GM21786 (cell line): ENCODE results near the gene QPRT.
"Not testable (repeated sequence)": the region's sequence is repeated elsewhere in the genome, so short reads cannot be mapped to it uniquely, and the experiment has no call there.

ENCODE experiments used
- ATAC-seq: cut with Tn5 transposase; IDR thresholded peaks from one replicate; pipeline ENCODE4 v1.9.1; 2021; ENCODE audit not compliant: unreplicated experiment

QPRT gene

DNA sequence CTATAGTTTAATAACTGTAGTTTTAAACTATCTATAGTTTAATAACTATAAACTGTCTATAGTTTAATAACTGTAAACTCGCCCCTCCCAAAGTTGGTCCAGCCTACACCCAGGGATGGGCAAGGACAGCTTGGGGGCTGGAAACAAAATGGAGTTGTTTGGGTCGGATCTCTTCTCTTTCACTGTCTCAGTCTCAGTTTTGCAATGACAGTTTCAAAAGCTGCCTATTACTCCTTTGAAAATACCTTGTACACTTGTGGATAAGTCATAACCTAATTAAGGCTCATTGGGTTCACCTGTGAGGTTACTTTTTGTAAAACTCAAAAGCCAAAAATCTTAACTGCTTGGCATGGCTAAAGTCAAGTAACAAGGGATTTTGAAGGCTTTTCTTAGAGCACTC, 35.4 kb downstream of the QPRT start:
- ATAC-seq = no peak

DNA sequence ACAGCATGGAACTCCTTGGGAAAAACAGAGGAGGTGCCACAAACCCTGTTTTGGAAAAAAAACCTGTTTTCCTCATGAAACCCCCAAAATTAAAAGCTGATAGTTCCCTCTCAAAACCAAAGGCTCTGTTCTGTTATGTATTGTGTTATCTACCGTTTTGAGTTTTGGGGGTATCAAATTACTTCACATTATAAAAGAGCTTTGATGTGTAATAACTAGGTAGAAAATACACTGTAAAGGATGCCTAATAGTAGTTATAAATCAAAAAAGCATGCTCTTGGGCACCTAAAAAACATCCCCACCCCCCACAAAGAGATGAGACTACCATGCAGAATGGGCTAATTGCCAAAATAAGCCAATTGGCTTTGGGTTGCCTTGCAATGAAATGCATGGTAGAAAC, 36.0 kb downstream of the QPRT start:
- ATAC-seq = no peak

DNA sequence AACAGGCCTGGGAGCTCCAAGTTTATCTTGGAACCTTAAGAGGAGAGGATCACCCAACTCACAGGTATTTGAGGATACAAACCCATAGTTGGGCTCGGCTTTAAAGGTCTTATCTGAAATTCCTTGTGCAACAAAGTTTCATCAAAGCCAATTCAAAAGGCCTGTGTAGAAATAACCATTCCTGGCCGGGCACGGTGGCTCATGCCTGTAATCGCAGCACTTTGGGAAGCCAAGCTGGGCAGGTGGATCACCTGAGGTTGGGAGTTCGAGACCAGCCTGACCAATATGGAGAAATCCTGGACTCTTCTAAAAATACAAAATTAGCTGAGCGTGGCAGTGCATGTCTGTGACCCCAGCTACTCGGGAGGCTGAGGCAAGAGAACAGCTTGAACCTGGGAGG, 38.1 kb downstream of the QPRT start:
- ATAC-seq = no peak

DNA sequence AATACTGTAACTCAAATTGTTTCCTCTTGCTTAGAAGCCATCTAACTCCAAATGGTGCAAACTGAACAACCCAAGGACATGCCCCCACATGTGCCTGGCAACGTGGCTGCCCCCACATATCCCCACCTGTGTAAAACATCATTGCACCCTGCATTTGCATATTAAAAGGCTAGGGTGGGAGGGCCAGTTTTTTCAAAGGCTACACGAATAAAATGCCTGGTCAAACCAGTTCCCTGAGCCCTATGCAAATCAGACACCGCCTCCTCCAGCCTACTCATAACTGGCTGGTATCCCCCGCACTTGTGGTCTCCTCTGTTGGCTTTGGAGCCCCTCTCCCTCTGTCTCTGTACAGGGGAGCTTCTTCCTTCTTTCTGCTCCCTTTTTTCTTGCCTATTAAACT, 40.1 kb downstream of the QPRT start:
- ATAC-seq = no peak

DNA sequence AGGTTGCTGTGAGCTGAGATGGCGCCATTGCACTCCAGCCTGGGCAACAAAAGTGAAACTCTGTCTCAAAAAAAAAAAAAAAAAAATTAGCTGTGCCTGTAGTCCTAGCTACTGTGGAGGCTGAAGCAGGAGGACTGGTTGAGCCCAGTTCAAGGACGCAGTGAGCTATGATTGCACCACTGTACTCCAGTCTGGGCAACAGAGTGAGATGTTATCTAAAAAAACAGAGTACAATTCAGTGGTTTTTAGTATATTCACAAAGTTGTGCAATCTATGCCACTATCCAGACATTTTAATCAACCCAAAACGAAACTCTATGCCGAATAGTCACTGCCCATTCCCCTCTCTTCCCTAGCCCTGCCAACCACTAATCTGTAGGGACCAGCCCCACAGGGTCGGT, 41.7 kb downstream of the QPRT start:
- no peak for ATAC-seq

DNA sequence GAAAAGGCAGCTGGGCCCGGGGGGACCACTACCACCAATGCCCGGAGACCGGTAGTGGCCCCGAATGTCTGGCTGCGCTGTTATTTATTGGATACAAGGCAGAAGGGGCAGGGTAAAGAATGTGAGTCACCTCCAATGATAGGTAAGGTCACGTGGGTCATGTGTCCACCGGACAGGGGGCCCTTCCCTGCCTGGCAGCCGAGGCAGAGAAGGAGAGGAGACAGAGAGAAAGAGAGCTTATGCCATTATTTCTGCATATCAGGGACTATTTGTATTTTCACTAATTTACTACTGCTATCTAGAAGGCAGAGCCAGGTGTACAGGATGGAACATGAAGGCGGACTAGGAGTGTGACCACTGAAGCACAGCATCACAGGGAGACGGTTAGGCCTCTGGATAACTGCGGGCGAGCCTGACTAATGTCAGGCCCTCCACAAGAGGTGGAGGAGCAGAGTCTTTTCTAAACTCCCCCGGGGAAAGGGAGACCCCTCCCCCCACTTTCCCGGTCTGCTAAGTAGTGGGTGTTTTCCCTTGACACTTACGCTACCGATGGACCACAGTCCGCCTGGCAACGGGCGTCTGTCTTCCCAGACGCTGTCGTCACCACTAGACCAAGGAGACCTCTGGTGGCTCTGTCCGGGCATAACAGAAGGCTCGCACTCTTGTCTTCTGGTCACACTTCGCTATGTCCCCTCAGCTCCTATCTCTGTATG, 42.3 kb downstream of the QPRT start:
- ATAC-seq = not testable (repeated sequence)

DNA sequence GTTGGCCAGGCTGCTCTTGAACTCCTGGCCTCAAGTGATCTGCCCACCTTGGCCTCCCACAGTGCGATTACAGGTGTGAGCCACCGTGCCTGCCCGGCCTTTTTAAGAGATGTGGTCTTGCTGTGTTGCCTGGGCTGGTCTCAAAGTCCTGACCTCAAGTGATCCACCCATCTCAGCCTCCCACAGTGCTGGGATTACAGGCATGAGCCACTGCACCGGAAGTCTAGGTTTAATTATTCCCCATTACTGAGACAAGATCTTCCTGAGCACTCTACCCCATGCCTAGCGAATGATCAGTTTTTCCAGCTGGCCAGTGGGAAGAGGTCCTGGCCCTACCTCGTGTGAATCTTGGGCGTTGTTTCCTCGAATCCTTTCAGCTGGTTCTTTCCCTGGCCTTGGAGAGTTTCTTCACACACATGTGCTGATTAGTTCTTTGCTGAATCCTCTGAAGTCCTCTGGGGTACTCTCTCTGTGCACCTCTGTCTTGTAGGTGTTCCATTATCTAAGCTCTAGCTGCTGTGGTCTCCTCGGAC, 47.9 kb downstream of the QPRT start:
- ATAC-seq = no peak

DNA sequence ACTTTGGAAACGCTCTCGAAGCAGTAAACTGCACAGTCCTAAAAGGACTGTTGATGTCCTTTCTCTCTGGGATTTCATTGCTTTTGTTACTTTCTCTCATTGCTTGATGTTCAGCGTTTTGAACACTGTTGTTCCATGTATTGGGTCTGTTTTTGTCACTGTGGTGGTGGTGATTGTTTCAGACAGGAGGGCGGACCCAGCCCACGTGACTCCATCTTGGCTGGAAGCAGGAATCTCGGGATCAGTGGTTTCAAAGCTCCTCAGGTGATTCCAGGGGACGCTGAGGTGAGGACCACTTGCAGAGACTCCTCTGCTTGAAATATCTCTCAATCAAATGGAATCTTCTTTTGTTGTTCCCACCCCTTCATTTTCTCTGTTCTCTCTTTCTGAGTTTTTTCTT, 48.5 kb downstream of the QPRT start:
- no peak for ATAC-seq

DNA sequence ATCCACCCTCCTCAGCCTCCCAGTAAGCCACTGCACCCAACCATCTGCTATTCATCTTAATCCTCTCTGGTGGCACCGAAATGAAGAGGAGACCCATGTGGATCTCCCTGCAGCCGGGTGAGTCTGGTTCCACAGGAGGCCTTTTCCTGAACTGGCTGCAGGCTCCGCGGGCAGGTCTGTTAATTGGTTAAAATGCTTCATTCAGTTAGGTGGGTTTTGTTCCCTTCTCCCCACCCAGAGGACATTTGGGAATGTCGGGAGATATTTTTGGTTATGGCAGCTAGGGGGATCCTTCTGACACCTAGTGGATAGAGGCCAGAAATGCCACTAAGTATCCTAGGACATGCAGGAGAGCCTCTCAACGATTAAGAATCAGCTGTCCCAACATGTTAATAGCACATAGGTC, 50.1 kb downstream of the QPRT start:
- no peak for ATAC-seq

DNA sequence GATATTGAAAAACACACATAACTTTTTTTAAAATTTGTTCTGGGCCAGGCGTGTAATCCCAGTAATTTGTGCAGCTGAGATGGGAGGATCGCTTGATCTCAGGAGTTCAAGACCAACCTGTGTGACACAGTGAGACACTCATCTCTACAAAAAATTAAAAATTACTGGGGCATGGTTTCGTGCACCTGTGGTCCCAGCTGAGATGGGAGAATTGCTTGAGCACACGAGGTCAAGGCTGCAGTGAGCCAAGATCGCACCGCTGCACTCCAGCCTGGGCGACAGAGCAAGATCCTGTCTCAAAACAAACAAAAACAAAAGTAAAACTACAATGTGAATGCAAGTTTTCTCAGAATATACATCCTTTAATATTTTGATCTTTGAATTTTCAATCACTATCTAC, 51.7 kb downstream of the QPRT start:
- ATAC-seq = no peak

DNA sequence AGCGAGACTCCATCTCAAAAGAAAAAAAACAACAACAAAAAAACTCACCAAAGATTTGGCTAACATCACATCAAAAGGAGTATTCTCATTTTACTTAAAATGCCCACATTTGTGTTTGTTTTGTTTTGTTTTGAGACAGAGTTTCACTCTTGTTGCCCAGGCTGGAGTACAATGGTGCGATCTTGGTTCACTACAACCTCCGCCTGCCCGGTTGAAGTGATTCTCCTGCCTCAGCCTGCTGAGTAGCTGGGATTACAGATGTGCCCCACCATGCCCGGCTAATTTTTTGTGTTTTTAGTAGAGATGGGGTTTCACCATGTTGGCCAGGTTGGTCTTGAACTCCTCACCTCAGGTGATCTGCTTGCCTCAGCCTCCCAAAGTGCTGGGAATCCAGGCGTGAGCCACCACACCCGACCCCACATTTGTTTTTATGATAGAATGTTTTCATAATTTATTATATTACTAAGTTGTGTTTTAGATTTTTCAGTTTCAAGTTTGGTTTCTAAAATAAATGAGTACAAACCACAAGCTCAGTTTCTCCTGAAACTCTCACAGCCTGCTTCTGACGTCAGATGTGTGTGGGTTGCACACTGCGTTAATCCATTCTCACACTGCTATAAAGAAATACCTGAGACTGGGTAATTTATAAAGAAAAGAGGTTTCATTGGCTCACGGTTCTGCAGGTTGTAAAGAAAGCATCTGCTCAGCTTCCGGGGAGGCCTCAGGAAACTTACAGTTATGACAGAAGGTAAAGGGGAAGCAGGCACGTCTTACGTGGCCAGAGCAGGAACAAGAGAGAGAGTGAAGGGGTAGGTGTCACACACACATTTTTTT, 53.0 kb downstream of the QPRT start:
- ATAC-seq = not testable (repeated sequence)

DNA sequence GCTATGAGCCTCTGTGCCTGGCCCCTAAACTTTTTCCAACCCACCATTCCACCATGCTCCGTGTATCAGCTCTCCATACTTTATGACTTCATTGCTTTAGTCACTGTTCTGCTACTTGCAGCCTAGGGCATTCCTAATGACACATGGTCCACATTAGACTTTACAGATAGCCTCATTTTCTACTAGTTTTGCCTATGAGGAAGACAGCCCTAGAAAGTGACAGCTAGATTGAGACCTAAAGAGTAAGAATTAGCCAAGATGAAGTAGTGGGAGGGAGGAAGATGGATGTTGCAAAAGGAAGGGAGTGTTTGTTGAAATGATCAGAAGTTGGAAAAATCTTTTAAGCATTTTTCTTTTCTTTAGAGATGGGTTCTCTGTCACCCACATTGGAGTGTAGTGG, 55.8 kb downstream of the QPRT start:
- no peak for ATAC-seq

DNA sequence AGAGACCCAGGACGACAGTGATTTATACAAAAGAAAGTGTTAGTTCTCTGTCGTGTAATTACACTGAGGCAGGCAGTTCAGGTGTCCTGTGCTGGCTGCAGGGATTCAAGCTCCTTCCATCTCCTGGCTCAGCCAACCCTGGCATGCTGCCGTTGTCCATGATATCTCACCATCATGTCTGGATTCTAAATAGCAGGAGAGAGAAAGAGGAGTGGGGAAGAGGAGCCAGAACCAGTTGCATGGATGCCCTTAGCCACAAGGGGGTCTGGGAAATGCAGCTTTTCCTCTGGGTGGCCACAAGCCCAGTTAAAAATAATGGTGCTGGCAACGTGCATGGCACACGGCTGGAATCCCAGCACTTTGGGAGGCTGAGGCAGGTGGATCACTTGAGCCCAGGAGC, 57.1 kb downstream of the QPRT start:
- ATAC-seq = no peak

DNA sequence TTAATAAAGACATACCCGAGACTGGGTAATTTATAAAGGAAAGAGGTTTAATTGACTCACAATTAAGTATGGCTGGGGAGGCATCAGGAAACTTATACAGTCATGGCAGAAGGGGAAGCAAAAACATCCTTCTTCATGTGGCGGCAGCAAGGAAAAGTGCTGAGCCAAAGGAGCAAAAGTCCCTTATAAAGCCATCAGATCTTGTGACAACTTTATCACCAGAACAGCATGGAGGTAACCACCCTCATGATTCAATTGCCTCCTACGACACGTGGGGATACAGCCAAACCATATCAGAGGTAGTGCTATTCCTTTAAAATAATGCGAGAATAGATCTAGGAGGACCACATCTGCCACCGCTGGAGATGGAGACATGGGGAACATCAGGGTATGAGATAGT, 57.8 kb downstream of the QPRT start:
- ATAC-seq = no peak

DNA sequence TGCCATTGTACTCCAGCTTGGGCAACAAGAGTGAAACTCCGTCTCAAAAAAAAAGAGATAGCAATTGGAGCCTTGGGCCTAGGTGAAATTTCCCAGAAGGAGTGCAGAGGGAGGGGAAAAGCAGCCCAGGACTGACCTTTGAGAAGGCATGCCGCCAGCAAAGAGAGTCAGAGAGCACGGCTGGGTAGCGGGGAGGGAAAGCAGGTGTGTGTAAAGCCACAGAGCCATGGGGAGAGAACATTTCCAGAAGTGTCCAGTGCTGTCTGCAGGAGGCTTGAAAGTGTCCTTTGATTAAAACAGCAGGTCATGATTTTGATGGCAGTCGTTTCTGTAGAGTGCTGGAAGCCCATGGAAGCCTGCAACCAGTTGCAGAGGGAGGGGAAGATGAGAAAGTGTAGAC, 58.7 kb downstream of the QPRT start:
- ATAC-seq = no peak

DNA sequence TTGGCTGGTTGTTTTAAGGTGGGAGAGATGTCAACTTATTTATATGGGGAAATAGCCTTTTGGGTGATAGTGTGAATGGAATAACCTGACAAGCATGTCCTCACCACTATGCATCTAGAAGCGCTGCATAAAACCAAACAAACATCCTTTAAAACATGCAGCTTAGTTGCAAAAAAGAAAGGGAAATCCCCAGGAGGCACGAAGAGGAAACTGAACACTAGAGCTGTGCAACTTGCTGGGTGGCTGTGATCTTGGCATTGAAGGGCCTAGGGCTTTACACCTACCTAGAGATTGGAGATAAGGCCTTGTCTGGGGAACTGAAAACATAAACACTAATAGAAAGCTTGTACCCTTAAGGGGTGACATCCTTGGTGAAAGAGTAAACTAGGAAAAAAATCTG, 59.5 kb downstream of the QPRT start:
- ATAC-seq = no peak

DNA sequence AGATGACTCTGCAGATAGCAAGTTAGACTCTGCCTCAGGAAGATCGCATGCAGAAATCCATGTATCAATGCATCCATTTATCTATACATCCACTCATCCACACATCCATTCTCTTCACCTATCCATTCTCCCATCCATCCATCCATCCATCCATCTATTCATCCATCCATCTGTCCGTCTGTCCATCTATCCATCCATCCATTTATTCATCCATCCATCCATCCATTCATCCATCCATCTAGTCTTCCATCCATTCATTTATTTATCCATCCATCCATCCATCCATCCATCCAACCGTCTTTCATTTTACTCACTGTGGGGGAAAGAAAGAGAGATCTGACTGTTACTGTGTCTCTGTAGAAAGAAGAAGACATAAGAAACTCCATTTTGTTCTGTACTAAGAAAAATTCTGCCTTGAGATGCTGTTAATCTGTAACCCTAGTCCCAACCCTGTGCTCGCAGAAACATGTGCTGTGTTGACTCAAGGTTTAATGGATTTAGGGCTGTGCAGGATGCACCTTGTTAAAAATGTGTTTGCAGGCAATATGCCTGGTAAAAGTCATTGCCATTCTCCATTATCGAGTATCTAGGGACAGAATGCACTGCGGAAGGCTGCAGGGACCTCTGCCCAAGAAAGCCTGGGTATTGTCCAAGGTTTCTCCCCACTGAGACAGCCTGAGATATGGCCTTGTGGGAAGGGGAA, 61.1 kb downstream of the QPRT start:
- ATAC-seq = not testable (repeated sequence)

DNA sequence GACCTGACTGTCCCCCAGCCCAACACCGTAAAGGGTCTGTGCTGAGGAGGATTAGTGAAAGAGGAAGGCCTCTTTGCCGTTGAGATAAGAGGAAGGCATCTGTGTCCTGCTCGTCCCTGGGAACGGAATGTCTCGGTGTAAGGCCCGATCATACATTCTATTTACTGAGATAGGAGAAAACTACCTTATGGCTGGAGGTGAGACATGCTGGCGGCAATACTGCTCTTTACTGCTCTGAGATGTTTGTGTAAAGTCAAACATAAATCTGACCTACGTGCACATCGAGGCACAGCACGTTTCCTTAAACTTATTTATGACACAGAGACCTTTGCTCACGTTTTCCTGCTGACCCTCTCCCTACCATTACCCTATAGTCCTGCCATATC, 61.6 kb downstream of the QPRT start:
- not testable (repeated sequence) for ATAC-seq

DNA sequence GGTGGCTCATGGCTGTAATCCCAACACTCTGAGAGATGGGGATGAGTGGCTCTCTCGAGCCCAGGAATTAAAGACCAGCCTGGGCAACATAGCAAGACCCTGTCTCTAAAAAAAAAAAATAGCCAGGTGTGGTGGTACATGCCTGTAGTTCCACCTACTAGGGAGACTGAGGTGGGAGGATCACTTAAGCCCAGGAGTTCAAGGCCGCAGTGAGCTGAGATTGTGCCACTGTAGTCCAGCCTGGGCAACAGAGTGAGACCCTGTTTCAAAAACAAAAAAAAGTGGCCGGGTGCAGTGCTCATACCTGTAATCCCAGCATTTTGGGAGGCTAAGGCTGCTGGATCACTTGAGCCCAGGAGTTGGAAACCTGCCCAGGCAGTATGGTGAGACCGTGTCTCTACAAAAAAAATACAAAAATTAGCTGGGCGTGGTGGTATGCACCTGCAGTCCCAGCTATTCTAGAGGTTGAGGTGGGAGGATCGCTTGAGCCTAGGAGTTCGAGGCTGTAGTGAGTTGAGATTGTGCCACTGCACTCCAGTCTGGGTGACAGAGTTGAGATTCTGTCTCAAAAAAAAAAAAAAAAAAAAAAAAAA, 63.8 kb downstream of the QPRT start:
- ATAC-seq = no peak

DNA sequence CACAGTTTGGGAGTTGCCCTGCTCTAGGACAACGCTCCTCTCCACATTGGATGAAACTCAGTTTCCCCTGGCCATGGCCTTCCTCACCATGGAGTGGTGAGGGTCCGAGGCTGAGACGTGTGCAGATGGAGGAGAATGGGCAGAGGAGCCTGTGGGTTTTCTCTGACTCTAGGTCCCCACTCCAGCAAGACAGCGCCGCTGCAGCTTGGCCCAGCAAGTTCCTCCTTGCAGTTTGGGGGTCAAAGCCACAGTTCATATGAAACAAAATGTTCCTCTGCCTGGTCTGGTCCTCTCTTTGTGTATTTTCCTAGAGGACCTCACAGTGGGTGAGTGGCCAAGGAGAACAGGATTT, 64.5 kb downstream of the QPRT start:
- ATAC-seq = no peak

DNA sequence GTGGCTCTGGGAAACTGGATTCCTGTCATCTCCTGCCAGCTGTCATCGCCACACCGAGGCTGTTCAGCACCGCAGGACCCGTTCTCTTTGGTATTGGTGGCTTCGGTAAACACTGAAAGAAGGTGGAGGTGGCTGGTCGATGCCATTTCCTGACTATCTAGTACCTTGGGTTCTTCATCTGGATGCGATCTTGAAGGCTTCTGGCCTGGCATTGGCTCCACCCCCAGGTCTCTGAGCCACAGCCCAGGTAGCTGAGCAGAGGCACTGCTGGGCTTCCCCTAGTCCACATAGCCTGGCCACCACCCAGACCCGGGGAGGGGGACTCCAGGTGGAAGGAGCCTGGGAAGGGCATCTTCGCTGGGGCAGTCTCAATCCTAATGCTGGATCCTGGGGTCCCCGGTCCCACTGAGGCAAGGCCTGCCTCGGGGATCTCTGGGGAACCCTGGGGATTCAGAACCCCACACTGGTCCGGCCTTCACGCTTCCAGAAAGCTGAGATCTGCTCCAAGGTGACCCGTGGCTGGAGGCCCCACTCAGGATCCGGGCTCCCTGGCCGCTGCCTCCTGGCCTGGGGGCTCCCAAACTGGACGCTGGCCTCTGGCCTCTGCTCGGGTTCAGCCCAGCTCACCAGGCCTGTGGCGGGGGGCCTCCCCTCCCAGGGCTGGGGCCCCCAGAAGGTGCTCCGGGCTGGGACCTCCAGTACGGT, 65.0 kb downstream of the QPRT start:
- no peak for ATAC-seq
